Common myeloid progenitor, CD34-positive (primary cell): ENCODE measurements around the gene GLI1.

Experiments
- CTCF ChIA-PET: fragments of 350-600 bp; sonication (Branson Sonifier 250); formaldehyde crosslinking; loops from one replicate; lab custom pipeline; 2021; ENCODE audit warnings: antibody characterized with exemption; lab: Charles Lee
- POLR2A ChIA-PET: fragments of 350-600 bp; sonication (Branson Sonifier 250); formaldehyde crosslinking; loops from one replicate; lab custom pipeline; 2021; ENCODE audit warnings: antibody characterized with exemption; lab: Charles Lee
- DNase-seq, 3 donors: peaks; one replicate each; pipeline versions ENCODE4 v3.0.0 to v3.0.0-alpha.2; 2013
- H3K27ac ChIP-seq, 2 experiments: 1 replicate in 1 of 2; 2 replicates in 1 of 2; pipeline ENCODE4 v1.7.0; 2013; ENCODE audit warnings: inconsistent platforms in 2 of 2, low read length in 2 of 2, mild to moderate bottlenecking in 2 of 2, low read depth in 1 of 2, moderate library complexity in 1 of 2; ENCODE audit not compliant: severe bottlenecking in 2 of 2, insufficient read depth in 1 of 2, poor library complexity in 1 of 2
- H3K27me3 ChIP-seq, 5 experiments: replicated peaks in 2 of 5; 1 replicate in 3 of 5; 2 replicates in 2 of 5; pipeline versions ENCODE4 v1.6.1 to v1.7.0; 2013; ENCODE audit warnings: low read length in 4 of 5, mild to moderate bottlenecking in 2 of 5, moderate library complexity in 2 of 5, inconsistent platforms in 1 of 5; ENCODE audit not compliant: insufficient read depth in 5 of 5, control insufficient read depth in 4 of 5
- H3K36me3 ChIP-seq, 4 experiments: 1 replicate in 2 of 4; 2 replicates in 2 of 4; pipeline versions ENCODE4 v1.6.1 to v1.7.0; 2013; ENCODE audit warnings: low read length in 3 of 4, control low read depth in 1 of 4, mild to moderate bottlenecking in 1 of 4; ENCODE audit not compliant: control insufficient read depth in 4 of 4, insufficient read depth in 4 of 4
- H3K4me1 ChIP-seq, 4 experiments: 1 replicate in 3 of 4; 2 replicates in 1 of 4; pipeline versions ENCODE4 v1.6.1 to v1.7.1; 2013; ENCODE audit warnings: low read length in 3 of 4, mild to moderate bottlenecking in 3 of 4, control low read depth in 1 of 4, inconsistent platforms in 1 of 4, moderate library complexity in 1 of 4; ENCODE audit not compliant: control insufficient read depth in 4 of 4, insufficient read depth in 4 of 4; ENCODE audit errors: control extremely low read depth in 1 of 4
- H3K4me3 ChIP-seq, 7 experiments: 1 replicate in 4 of 7; 2 replicates in 3 of 7; pipeline versions ENCODE4 v1.5.1 to v1.7.0; 2013; ENCODE audit warnings: mild to moderate bottlenecking in 7 of 7, low read length in 6 of 7, moderate library complexity in 6 of 7, inconsistent platforms in 2 of 7, low read depth in 2 of 7, control low read depth in 1 of 7; ENCODE audit not compliant: insufficient read depth in 4 of 7, control insufficient read depth in 1 of 7; ENCODE audit errors: extremely low read depth in 1 of 7
- H3K9me3 ChIP-seq, 5 experiments: 1 replicate in 4 of 5; 2 replicates in 1 of 5; pipeline versions ENCODE4 v1.6.1 to v1.7.1; 2013; ENCODE audit warnings: low read length in 4 of 5, mild to moderate bottlenecking in 2 of 5, inconsistent platforms in 1 of 5, low read depth in 1 of 5, moderate library complexity in 1 of 5; ENCODE audit not compliant: control insufficient read depth in 4 of 5, insufficient read depth in 2 of 5; ENCODE audit errors: control extremely low read depth in 1 of 5
- WGBS: methylation state at CpG from one replicate; pipeline ENCODE4 v1.1.5; 2013; ENCODE audit not compliant: insufficient coverage; 5-methylcytosine and 5-hydroxymethylcytosine counted together

Gene GLI1

GRCh38 chr12:57476993-57477709, 17.6 kb downstream of the GLI1 start:
- ChIA-PET POLR2A (interaction anchor here (1.3 to 2.7 kb wide), 4 partner anchors 11 to 42 kb away, joined by 3 to 8 read pairs (median 6); partner anchors contain the start of gene MARS1), CTCF (interaction anchor here (0.6 to 16.7 kb wide), 11 partner anchors 9 to 194 kb away, joined by 3 to 184 read pairs (median 5); partner anchors contain the start of genes DDIT3, GLI1 and MARS1)
- Histone ChIP-seq H3K27ac (peak overlapping the region; percentile 96), H3K4me3 (peak overlapping the region; percentile 52 to 92 (median 76)), H3K36me3 (peaks cover 13 to 32% (median 27%) of the 10 kb centered on the region in 4 experiments), H3K4me1 (peaks cover 27 to 73% (median 66%) of the 10 kb centered on the region in 4 experiments), H3K9me3 (no peaks in the 10 kb centered on the region), H3K27me3 (no peaks in the 10 kb centered on the region)
- WGBS = 0% methylated on average over 13 of the region's 15 CpGs
- peak in 1 of 3 donors; percentile 18 for DNase-seq

- Histone ChIP-seq H3K27me3 (no peaks in the 10 kb centered on the region), H3K9me3 (no peaks in the 10 kb centered on the region), H3K4me3 (peak overlapping the region; percentile 52 to 92 (median 76)), H3K27ac (peak overlapping the region; percentile 96), H3K36me3 (peaks cover 5 to 24% (median 20%) of the 10 kb centered on the region in 4 experiments), H3K4me1 (peaks cover 27 to 73% (median 66%) of the 10 kb centered on the region in 4 experiments)
- ChIA-PET POLR2A (interaction anchor here (1.3 to 2.7 kb wide), 4 partner anchors 10 to 41 kb away, joined by 3 to 8 read pairs (median 6); partner anchors contain the start of genes GLI1 and MARS1), CTCF (interaction anchor here (1.4 to 16.7 kb wide), 7 partner anchors 9 to 52 kb away, joined by 4 to 184 read pairs (median 13); partner anchors contain the start of genes GLI1 and MARS1)
- WGBS = 54% methylated on average over 7 of the region's 12 CpGs
- DNase-seq = peak in 2 of 3 donors; percentile 42 to 46
These were observed 18.4 kb downstream of the GLI1 start for GRCh38 chr12:57477710-57478681.

GRCh38 chr12:57479043-57479375, 19.4 kb downstream of the GLI1 start:
- CTCF ChIA-PET = interaction anchor here (1.4 to 16.7 kb wide), 3 partner anchors 8 to 17 kb away, joined by 6 to 184 read pairs (median 6); partner anchors contain the start of genes GLI1 and MARS1

GRCh38 chr12:57479376-57480115, 20.0 kb downstream of the GLI1 start, which contains the start of gene ARHGAP9:
TSS of gene ARHGAP9 (minus strand) at chr12:57479866. CDS start at chr12:57479406, 460 bp downstream.
- 41% methylated on average over 3 of the region's 6 CpGs for WGBS
- Histone ChIP-seq H3K9me3 (no peaks in the 10 kb centered on the region), H3K4me1 (peaks cover 26 to 73% (median 65%) of the 10 kb centered on the region in 4 experiments), H3K27me3 (no peaks in the 10 kb centered on the region), H3K27ac (peak within 1 kb of the TSS; percentile 96), H3K4me3 (peak within 1 kb of the TSS in 6 of 7 experiments; percentile 17 to 92 (median 78)), H3K36me3 (peaks cover 0 to 11% (median 7%) of the 10 kb centered on the region in 4 experiments)
- DNase-seq = peak; percentile 67 to 89 (median 85)
- ChIA-PET POLR2A (interaction anchor here (0.6 to 3.0 kb wide), 6 partner anchors 10 to 1062 kb away, joined by 3 to 19 read pairs (median 4); partner anchors contain the start of genes DDIT3 and GLI1), CTCF (interaction anchor here (0.6 to 16.7 kb wide), 8 partner anchors 8 to 50 kb away, joined by 3 to 184 read pairs (median 6); partner anchors contain the start of genes GLI1 and MARS1)

More at GRCh38 chr12:57479043-57479375, 19.4 kb downstream of the GLI1 start:
- Histone ChIP-seq H3K9me3 (no peaks in the 10 kb centered on the region), H3K27ac (peak overlapping the region; percentile 96), H3K4me3 (peak overlapping the region in 6 of 7 experiments; percentile 17 to 92 (median 78)), H3K36me3 (peaks cover 2 to 16% (median 12%) of the 10 kb centered on the region in 4 experiments), H3K27me3 (no peaks in the 10 kb centered on the region), H3K4me1 (peaks cover 27 to 73% (median 66%) of the 10 kb centered on the region in 4 experiments)
- POLR2A ChIA-PET = interaction anchor here (1.4 to 1.8 kb wide), 2 partner anchors 9 to 20 kb away, joined by 3 to 4 read pairs; partner anchors contain the start of gene GLI1
- no peak for DNase-seq
- 93% methylated on average over 7 of the region's 10 CpGs for WGBS

- WGBS = no CpG with 5 or more reads among the region's 1 CpG
- Histone ChIP-seq H3K27me3 (no peaks in the 10 kb centered on the region), H3K27ac (peak overlapping the region; percentile 20 to 96), H3K4me3 (no peak overlapping the region), H3K4me1 (peaks cover 24 to 53% (median 49%) of the 10 kb centered on the region in 4 experiments), H3K36me3 (no peaks in the 10 kb centered on the region), H3K9me3 (no peaks in the 10 kb centered on the region)
- POLR2A ChIA-PET = interaction anchor here (3.0 kb wide), 1 partner anchor 34 kb away, joined by 19 read pairs; no protein-coding TSS in a partner anchor
- CTCF ChIA-PET = interaction anchor here (1.7 to 16.7 kb wide), 3 partner anchors 9 to 20 kb away, joined by 6 to 184 read pairs (median 14); partner anchors contain the start of gene GLI1
- DNase-seq = no peak
These were observed 22.1 kb downstream of the GLI1 start for GRCh38 chr12:57481671-57482070.
